IMR-90 (cell line): ENCODE results near the gene GJA4. TPM values are rescaled to one million over a fixed set of nuclear protein-coding genes. Genes with fewer than 3 reads are reported as not detected.

ENCODE experiments used
- NFE2L2 ChIP-seq: fragments of 150-350 bp; IDR thresholded peaks from 2 replicates; pipeline ENCODE4 v1.6.1; 2016; ENCODE audit warnings: low read depth, mild to moderate bottlenecking, low read length
- polyA plus RNA-seq, 3 experiments: library from polyadenylated mRNA; depleted of rRNA; stranded (reverse); fragments of >200 nt; gene quantifications; 2 replicates each; pipeline ENCODE4 v1.2.3, GENCODE V29; 2012; ENCODE audit warnings: low replicate concordance in 1 of 3
- total RNA-seq: library from RNA; depleted of rRNA; stranded (reverse); fragments of >200 nt; gene quantifications from 2 replicates; pipeline ENCODE4 v1.2.3, GENCODE V29; 2012
- TF ChIP-seq, protein P1 (sequence below): conservative IDR thresholded peaks from 2 replicates; pipeline ENCODE4 v1.5.1; 2012; ENCODE audit warnings: mild to moderate bottlenecking, low read depth, low read length, improper control_type of control experiment
- TF ChIP-seq, protein P2 (sequence below): fragments of 150-350 bp; IDR thresholded peaks from 2 replicates; pipeline ENCODE4 v1.6.1; 2016; ENCODE audit warnings: low read depth, mild to moderate bottlenecking, low read length, moderate library complexity, borderline replicate concordance

The GJA4 gene
- total and polyA plus RNA-seq, 2 of the 4 experiments (the other 2 are of a cell fraction), result not detected

GRCh38 chr1:34781844-34782391 lies 10.9 kb upstream of the GJA4 start (continued):
- TF ChIP-seq, protein P1, sequence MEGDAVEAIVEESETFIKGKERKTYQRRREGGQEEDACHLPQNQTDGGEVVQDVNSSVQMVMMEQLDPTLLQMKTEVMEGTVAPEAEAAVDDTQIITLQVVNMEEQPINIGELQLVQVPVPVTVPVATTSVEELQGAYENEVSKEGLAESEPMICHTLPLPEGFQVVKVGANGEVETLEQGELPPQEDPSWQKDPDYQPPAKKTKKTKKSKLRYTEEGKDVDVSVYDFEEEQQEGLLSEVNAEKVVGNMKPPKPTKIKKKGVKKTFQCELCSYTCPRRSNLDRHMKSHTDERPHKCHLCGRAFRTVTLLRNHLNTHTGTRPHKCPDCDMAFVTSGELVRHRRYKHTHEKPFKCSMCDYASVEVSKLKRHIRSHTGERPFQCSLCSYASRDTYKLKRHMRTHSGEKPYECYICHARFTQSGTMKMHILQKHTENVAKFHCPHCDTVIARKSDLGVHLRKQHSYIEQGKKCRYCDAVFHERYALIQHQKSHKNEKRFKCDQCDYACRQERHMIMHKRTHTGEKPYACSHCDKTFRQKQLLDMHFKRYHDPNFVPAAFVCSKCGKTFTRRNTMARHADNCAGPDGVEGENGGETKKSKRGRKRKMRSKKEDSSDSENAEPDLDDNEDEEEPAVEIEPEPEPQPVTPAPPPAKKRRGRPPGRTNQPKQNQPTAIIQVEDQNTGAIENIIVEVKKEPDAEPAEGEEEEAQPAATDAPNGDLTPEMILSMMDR, result no peak
- no peak for TF ChIP-seq NFE2L2
- TF ChIP-seq, protein P2, sequence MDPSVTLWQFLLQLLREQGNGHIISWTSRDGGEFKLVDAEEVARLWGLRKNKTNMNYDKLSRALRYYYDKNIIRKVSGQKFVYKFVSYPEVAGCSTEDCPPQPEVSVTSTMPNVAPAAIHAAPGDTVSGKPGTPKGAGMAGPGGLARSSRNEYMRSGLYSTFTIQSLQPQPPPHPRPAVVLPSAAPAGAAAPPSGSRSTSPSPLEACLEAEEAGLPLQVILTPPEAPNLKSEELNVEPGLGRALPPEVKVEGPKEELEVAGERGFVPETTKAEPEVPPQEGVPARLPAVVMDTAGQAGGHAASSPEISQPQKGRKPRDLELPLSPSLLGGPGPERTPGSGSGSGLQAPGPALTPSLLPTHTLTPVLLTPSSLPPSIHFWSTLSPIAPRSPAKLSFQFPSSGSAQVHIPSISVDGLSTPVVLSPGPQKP, result no peak
